WTC11 (cell line): ENCODE data around the gene TSGA10. TPM values are rescaled to one million over a fixed set of nuclear protein-coding genes. Genes with fewer than 3 reads are reported as not detected.

Experiments
- ATAC-seq: fragments of 200-7000 bp; cut with Tn5 transposase; 2 replicates; pipeline ENCODE4 v1.10.0; 2021; ENCODE audit warnings: mild to moderate bottlenecking, moderate library complexity
- CTCF ChIA-PET: fragments of 300-600 bp; sonication (Branson Sonifier 250); formaldehyde crosslinking; loops from one replicate; lab custom pipeline; 2021; ENCODE audit warnings: antibody characterized with exemption; lab: Charles Lee
- POLR2A ChIA-PET: fragments of 350-600 bp; sonication (Branson Sonifier 250); formaldehyde crosslinking; loops from one replicate; lab custom pipeline; 2021; ENCODE audit warnings: antibody characterized with exemption; lab: Charles Lee
- DNase-seq: peaks from one replicate; pipeline ENCODE4 v3.0.0; 2021; ENCODE audit warnings: low spot score
- H3K27ac Mint-ChIP-seq: 2 replicates; pipeline ENCODE4 v1.8.0; 2021; ENCODE audit warnings: mixed read lengths
- H3K27me3 Mint-ChIP-seq: 2 replicates; pipeline ENCODE4 v1.8.0; 2021; ENCODE audit warnings: low read depth, mild to moderate bottlenecking, moderate library complexity, mixed read lengths
- H3K36me3 Mint-ChIP-seq: 2 replicates; pipeline ENCODE4 v1.8.0; 2021; ENCODE audit warnings: mixed read lengths
- H3K4me1 Mint-ChIP-seq: 2 replicates; pipeline ENCODE4 v1.8.0; 2022; ENCODE audit warnings: mixed read lengths
- H3K4me3 Mint-ChIP-seq: 2 replicates; pipeline ENCODE4 v1.8.0; 2021; ENCODE audit warnings: mild to moderate bottlenecking, moderate library complexity, mixed read lengths
- H3K9me3 Mint-ChIP-seq: 2 replicates; pipeline ENCODE4 v1.8.0; 2021; ENCODE audit warnings: mixed read lengths
- CREM ChIP-seq: sonication (generic); formaldehyde crosslinking; IDR thresholded peaks from 2 replicates; pipeline ENCODE4 v1.8.1; 2022; ENCODE audit warnings: mild to moderate bottlenecking, missing genetic modification reagents, moderate library complexity
- EMX1 ChIP-seq: fragments of 250-450 bp; sonication (Bioruptor Pico); IDR thresholded peaks from 2 replicates; pipeline ENCODE4 v1.8.0; 2021; ENCODE audit warnings: mild to moderate bottlenecking
- ETV6 ChIP-seq: sonication (generic); formaldehyde crosslinking; IDR thresholded peaks from 2 replicates; pipeline ENCODE4 v1.8.1; 2022; ENCODE audit warnings: mild to moderate bottlenecking, missing genetic modification reagents
- FOXJ3 ChIP-seq: sonication (generic); formaldehyde crosslinking; IDR thresholded peaks from 2 replicates; pipeline ENCODE4 v1.9.0; 2021; ENCODE audit warnings: missing genetic modification reagents, mild to moderate bottlenecking, borderline replicate concordance
- FOXP1 ChIP-seq: sonication (generic); formaldehyde crosslinking; IDR thresholded peaks from 2 replicates; pipeline ENCODE4 v1.8.0; 2022; ENCODE audit warnings: missing genetic modification reagents, mild to moderate bottlenecking, moderate library complexity, borderline replicate concordance
- GABPB1 ChIP-seq: sonication (generic); formaldehyde crosslinking; IDR thresholded peaks from 2 replicates; pipeline ENCODE4 v1.8.1; 2023; ENCODE audit warnings: mild to moderate bottlenecking, missing genetic modification reagents
- JUN ChIP-seq: sonication (generic); formaldehyde crosslinking; IDR thresholded peaks from 2 replicates; pipeline ENCODE4 v1.8.0; 2023; ENCODE audit warnings: mild to moderate bottlenecking, missing genetic modification reagents
- KAT7 ChIP-seq: sonication (generic); formaldehyde crosslinking; IDR thresholded peaks from 2 replicates; pipeline ENCODE4 v1.8.1; 2023; ENCODE audit warnings: missing genetic modification reagents, mild to moderate bottlenecking, borderline replicate concordance
- NFATC4 ChIP-seq: fragments of 250-450 bp; sonication (Bioruptor Pico); IDR thresholded peaks from 2 replicates; pipeline ENCODE4 v1.9.0; 2021; ENCODE audit warnings: mild to moderate bottlenecking
- PRRX2 ChIP-seq: fragments of 250-450 bp; sonication (Bioruptor Pico); IDR thresholded peaks from 2 replicates; pipeline ENCODE4 v1.8.0; 2021; ENCODE audit warnings: mild to moderate bottlenecking
- RORB ChIP-seq: fragments of 250-450 bp; sonication (Bioruptor Pico); IDR thresholded peaks from 2 replicates; pipeline ENCODE4 v1.9.0; 2021; ENCODE audit warnings: mild to moderate bottlenecking
- SOX15 ChIP-seq: fragments of 250-450 bp; sonication (Bioruptor Pico); IDR thresholded peaks from 2 replicates; pipeline ENCODE4 v1.9.0; 2021; ENCODE audit warnings: mild to moderate bottlenecking
- SP1 ChIP-seq: sonication (generic); formaldehyde crosslinking; conservative IDR thresholded peaks from 2 replicates; pipeline ENCODE4 v1.8.1; 2022; ENCODE audit warnings: missing genetic modification reagents
- TP53 ChIP-seq: sonication (generic); formaldehyde crosslinking; IDR thresholded peaks from 2 replicates; pipeline ENCODE4 v1.8.1; 2023; ENCODE audit warnings: mild to moderate bottlenecking, missing genetic modification reagents
- ZNF121 ChIP-seq: sonication (generic); formaldehyde crosslinking; IDR thresholded peaks from 2 replicates; pipeline ENCODE4 v1.8.0; 2023; ENCODE audit warnings: missing genetic modification reagents
- ZNF232 ChIP-seq: sonication (generic); formaldehyde crosslinking; IDR thresholded peaks from 2 replicates; pipeline ENCODE4 v1.8.0; 2022; ENCODE audit warnings: mild to moderate bottlenecking, missing genetic modification reagents
- ZNF263 ChIP-seq: sonication (generic); formaldehyde crosslinking; IDR thresholded peaks from 2 replicates; pipeline ENCODE4 v1.8.1; 2022; ENCODE audit warnings: low read depth, mild to moderate bottlenecking, moderate library complexity, missing genetic modification reagents
- ZNF396 ChIP-seq: fragments of 250-450 bp; sonication (Bioruptor Pico); IDR thresholded peaks from 2 replicates; pipeline ENCODE4 v1.8.0; 2021; ENCODE audit warnings: mild to moderate bottlenecking, moderate library complexity, borderline replicate concordance
- total RNA-seq: library from RNA; stranded (reverse); gene quantifications from 3 replicates; pipeline ENCODE4 v1.2.3, GENCODE V29; 2021
- TF ChIP-seq, protein P1 (sequence below): sonication (generic); formaldehyde crosslinking; IDR thresholded peaks from 2 replicates; pipeline ENCODE4 v1.8.0; 2023; ENCODE audit warnings: missing genetic modification reagents
- TF ChIP-seq, protein P2 (sequence below): fragments of 250-450 bp; sonication (Bioruptor Pico); IDR thresholded peaks from 2 replicates; pipeline ENCODE4 v1.9.0; 2021; ENCODE audit warnings: mild to moderate bottlenecking
- TF ChIP-seq, protein P3 (sequence below): fragments of 250-450 bp; sonication (Bioruptor Pico); IDR thresholded peaks from 2 replicates; pipeline ENCODE4 v1.9.0; 2021; ENCODE audit warnings: mild to moderate bottlenecking
- TF ChIP-seq, protein P4 (sequence below): sonication (generic); formaldehyde crosslinking; IDR thresholded peaks from 2 replicates; pipeline ENCODE4 v1.8.1; 2023; ENCODE audit warnings: mild to moderate bottlenecking, moderate library complexity, missing genetic modification reagents
- TF ChIP-seq, protein P5 (sequence below): fragments of 250-450 bp; sonication (Bioruptor Pico); IDR thresholded peaks from 2 replicates; pipeline ENCODE4 v2.1.2; 2022; ENCODE audit warnings: mild to moderate bottlenecking, moderate library complexity
- TF ChIP-seq, protein P6 (sequence below): sonication (generic); formaldehyde crosslinking; IDR thresholded peaks from 2 replicates; pipeline ENCODE4 v1.8.1; 2023; ENCODE audit warnings: mild to moderate bottlenecking, missing genetic modification reagents

TSGA10 gene
- total RNA-seq, 1 experiment from 2014 or later: 9.1 TPM

DNA sequence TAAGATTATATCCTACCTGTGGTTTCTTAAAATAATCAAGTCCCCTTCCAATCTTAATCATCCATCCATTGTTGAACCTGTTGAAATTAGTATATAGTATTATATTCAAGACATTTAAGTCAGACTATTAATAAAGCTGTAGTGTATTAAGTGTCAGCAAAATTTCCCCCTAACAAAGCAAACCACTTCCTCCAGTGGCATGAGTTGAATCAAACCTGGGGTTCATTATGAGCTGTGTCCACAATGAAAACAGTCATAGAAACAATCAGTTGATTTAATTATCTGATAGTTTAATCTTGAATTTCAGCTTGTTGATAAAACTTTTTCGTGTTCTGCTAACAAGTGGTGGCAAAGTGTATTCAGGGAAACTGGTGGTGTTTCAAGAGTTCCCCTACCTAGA, 14.8 kb upstream of the TSGA10 start:
- no peaks in the 10 kb centered on the region for H3K9me3 Mint-ChIP-seq
- no peak for DNase-seq
- no peak for ATAC-seq
- no peak for TF ChIP-seq RORB (CRISPR knock-in tag)
- H3K27me3 Mint-ChIP-seq: no peaks in the 10 kb centered on the region
- H3K27ac Mint-ChIP-seq: no peak overlapping the region
- H3K4me3 Mint-ChIP-seq: no peak overlapping the region
- ChIA-PET POLR2A (no interaction called here), CTCF (no interaction called here)
- peaks cover 23% of the 10 kb centered on the region for H3K36me3 Mint-ChIP-seq
- H3K4me1 Mint-ChIP-seq: no peaks in the 10 kb centered on the region

DNA sequence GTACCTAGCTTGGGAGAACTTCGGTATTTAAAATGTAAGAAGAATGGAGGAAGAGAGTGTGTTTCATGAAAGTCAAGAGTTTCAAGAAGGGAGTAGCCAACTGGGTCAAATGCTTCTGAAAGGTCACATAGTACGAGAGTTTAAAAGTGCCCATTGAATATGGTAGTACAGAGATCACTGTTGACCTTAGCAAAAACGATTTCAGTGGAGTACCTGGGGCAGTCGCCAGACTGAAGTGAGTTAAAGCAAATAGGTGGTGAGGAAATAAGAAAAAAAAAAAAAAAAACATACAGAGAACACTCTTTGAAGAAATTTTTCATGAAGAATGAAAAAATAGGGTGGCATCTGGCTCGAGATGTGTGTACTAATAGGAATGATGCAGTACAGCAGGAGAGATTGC, 11.5 kb upstream of the TSGA10 start:
- CTCF ChIA-PET: interaction anchor here (1.3 kb wide), 1 partner anchor 8 kb away, joined by 9 read pairs; no protein-coding TSS in a partner anchor
- H3K27me3 Mint-ChIP-seq: no peaks in the 10 kb centered on the region
- POLR2A ChIA-PET: no interaction called here
- DNase-seq (no peak), ATAC-seq (no peak)
- peaks cover 27% of the 10 kb centered on the region for H3K36me3 Mint-ChIP-seq
- H3K4me3 Mint-ChIP-seq: no peak overlapping the region
- no peak overlapping the region for H3K27ac Mint-ChIP-seq
- no peaks in the 10 kb centered on the region for H3K4me1 Mint-ChIP-seq
- H3K9me3 Mint-ChIP-seq: no peaks in the 10 kb centered on the region
- TF ChIP-seq JUN: no peak
- TF ChIP-seq ZNF396: no peak
- no peak for TF ChIP-seq ZNF263 (CRISPR knock-in tag)
- no peak for TF ChIP-seq PRRX2 (CRISPR knock-in tag)

DNA sequence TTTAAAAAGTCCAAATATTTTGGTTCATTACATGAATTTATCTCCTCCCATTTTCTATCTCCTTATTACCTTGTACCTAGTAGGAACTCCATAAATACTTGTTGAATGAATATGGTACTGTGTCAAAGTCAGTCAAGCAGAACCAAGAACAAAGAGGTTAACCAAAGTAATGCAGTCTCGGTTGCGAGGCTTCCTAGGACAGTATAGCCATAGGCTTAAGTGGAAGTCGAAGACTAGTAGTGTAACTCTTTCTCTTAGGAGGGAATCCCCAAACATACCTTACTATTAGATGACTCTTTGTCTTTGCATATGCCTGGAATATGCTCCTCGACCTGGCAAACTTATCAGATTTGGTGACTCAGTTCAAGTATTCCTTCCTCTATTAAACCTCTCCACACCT, 4.9 kb upstream of the TSGA10 start:
- H3K27ac Mint-ChIP-seq: no peak overlapping the region; the same call in 1 of the 2 replicates
- peaks cover 22% of the 10 kb centered on the region for H3K36me3 Mint-ChIP-seq
- no peak for TF ChIP-seq CREM (CRISPR knock-in tag)
- TF ChIP-seq JUN: no peak
- TF ChIP-seq, protein P1, sequence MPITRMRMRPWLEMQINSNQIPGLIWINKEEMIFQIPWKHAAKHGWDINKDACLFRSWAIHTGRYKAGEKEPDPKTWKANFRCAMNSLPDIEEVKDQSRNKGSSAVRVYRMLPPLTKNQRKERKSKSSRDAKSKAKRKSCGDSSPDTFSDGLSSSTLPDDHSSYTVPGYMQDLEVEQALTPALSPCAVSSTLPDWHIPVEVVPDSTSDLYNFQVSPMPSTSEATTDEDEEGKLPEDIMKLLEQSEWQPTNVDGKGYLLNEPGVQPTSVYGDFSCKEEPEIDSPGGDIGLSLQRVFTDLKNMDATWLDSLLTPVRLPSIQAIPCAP (CRISPR knock-in tag): no peak
- TF ChIP-seq KAT7 (CRISPR knock-in tag): no peak
- TF ChIP-seq TP53 (CRISPR knock-in tag): no peak
- TF ChIP-seq EMX1 (CRISPR knock-in tag): no peak
- TF ChIP-seq, protein P2, sequence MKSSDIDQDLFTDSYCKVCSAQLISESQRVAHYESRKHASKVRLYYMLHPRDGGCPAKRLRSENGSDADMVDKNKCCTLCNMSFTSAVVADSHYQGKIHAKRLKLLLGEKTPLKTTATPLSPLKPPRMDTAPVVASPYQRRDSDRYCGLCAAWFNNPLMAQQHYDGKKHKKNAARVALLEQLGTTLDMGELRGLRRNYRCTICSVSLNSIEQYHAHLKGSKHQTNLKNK (CRISPR knock-in tag): no peak
- TF ChIP-seq FOXP1 (CRISPR knock-in tag): no peak
- TF ChIP-seq ZNF121 (CRISPR knock-in tag): no peak
- TF ChIP-seq, protein P3, sequence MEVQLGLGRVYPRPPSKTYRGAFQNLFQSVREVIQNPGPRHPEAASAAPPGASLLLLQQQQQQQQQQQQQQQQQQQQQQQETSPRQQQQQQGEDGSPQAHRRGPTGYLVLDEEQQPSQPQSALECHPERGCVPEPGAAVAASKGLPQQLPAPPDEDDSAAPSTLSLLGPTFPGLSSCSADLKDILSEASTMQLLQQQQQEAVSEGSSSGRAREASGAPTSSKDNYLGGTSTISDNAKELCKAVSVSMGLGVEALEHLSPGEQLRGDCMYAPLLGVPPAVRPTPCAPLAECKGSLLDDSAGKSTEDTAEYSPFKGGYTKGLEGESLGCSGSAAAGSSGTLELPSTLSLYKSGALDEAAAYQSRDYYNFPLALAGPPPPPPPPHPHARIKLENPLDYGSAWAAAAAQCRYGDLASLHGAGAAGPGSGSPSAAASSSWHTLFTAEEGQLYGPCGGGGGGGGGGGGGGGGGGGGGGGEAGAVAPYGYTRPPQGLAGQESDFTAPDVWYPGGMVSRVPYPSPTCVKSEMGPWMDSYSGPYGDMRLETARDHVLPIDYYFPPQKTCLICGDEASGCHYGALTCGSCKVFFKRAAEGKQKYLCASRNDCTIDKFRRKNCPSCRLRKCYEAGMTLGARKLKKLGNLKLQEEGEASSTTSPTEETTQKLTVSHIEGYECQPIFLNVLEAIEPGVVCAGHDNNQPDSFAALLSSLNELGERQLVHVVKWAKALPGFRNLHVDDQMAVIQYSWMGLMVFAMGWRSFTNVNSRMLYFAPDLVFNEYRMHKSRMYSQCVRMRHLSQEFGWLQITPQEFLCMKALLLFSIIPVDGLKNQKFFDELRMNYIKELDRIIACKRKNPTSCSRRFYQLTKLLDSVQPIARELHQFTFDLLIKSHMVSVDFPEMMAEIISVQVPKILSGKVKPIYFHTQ (CRISPR knock-in tag): no peak
- no peak for TF ChIP-seq ZNF232 (CRISPR knock-in tag)
- no peak for TF ChIP-seq ETV6 (CRISPR knock-in tag)
- TF ChIP-seq SOX15: no peak
- no peak for TF ChIP-seq NFATC4
- TF ChIP-seq GABPB1 (CRISPR knock-in tag): no peak
- TF ChIP-seq SP1 (CRISPR knock-in tag): no peak
- TF ChIP-seq, protein P4, sequence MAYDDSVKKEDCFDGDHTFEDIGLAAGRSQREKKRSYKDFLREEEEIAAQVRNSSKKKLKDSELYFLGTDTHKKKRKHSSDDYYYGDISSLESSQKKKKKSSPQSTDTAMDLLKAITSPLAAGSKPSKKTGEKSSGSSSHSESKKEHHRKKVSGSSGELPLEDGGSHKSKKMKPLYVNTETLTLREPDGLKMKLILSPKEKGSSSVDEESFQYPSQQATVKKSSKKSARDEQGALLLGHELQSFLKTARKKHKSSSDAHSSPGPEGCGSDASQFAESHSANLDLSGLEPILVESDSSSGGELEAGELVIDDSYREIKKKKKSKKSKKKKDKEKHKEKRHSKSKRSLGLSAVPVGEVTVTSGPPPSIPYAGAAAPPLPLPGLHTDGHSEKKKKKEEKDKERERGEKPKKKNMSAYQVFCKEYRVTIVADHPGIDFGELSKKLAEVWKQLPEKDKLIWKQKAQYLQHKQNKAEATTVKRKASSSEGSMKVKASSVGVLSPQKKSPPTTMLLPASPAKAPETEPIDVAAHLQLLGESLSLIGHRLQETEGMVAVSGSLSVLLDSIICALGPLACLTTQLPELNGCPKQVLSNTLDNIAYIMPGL: no peak
- TF ChIP-seq, protein P5, sequence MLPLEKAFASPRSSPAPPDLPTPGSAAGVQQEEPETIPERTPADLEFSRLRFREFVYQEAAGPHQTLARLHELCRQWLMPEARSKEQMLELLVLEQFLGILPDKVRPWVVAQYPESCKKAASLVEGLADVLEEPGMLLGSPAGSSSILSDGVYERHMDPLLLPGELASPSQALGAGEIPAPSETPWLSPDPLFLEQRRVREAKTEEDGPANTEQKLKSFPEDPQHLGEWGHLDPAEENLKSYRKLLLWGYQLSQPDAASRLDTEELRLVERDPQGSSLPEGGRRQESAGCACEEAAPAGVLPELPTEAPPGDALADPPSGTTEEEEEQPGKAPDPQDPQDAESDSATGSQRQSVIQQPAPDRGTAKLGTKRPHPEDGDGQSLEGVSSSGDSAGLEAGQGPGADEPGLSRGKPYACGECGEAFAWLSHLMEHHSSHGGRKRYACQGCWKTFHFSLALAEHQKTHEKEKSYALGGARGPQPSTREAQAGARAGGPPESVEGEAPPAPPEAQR: no peak
- TF ChIP-seq, protein P6, sequence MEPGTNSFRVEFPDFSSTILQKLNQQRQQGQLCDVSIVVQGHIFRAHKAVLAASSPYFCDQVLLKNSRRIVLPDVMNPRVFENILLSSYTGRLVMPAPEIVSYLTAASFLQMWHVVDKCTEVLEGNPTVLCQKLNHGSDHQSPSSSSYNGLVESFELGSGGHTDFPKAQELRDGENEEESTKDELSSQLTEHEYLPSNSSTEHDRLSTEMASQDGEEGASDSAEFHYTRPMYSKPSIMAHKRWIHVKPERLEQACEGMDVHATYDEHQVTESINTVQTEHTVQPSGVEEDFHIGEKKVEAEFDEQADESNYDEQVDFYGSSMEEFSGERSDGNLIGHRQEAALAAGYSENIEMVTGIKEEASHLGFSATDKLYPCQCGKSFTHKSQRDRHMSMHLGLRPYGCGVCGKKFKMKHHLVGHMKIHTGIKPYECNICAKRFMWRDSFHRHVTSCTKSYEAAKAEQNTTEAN (CRISPR knock-in tag): no peak
- TF ChIP-seq FOXJ3 (CRISPR knock-in tag): no peak
- H3K4me1 Mint-ChIP-seq: peaks cover 13% of the 10 kb centered on the region
- no peaks in the 10 kb centered on the region; the same call in 1 of the 2 replicates for H3K27me3 Mint-ChIP-seq
- H3K9me3 Mint-ChIP-seq: no peaks in the 10 kb centered on the region
- ChIA-PET CTCF (interaction anchor here (1.4 to 1.9 kb wide), 2 partner anchors 18 to 21 kb away, joined by 6 to 8 read pairs; partner anchors contain the start of genes C2orf15, MITD1 and MRPL30), POLR2A (interaction anchor here (0.6 kb wide), 1 partner anchor 22 kb away, joined by 4 read pairs; no protein-coding TSS in a partner anchor)
- no peak for DNase-seq
- no peak for ATAC-seq
- H3K4me3 Mint-ChIP-seq: no peak overlapping the region
